H9 (cell line): ENCODE results near the gene PSAPL1. TPM values are rescaled to one million over a fixed set of nuclear protein-coding genes. Genes with fewer than 3 reads are reported as not detected.

Experiments
- DNase-seq: peaks from one replicate; pipeline ENCODE4 v3.0.0-alpha.2; 2017
- H2AFZ ChIP-seq: one replicate; pipeline ENCODE4 v1.6.1; 2013; ENCODE audit warnings: mild to moderate bottlenecking, low read length, control low read depth, moderate library complexity
- H2AK5ac ChIP-seq: 2 replicates; pipeline ENCODE4 v1.6.1; 2013; ENCODE audit warnings: low read length, control low read depth, mixed read lengths; ENCODE audit not compliant: insufficient read length
- H2BK120ac ChIP-seq: one replicate; pipeline ENCODE4 v1.6.1; 2013; ENCODE audit warnings: low read depth, mild to moderate bottlenecking, low read length, control low read depth, inconsistent platforms; ENCODE audit not compliant: poor library complexity, severe bottlenecking
- H2BK12ac ChIP-seq: 2 replicates; pipeline ENCODE4 v1.6.1; 2013; ENCODE audit warnings: low read length, control low read depth, mixed read lengths, low read depth; ENCODE audit not compliant: insufficient read length
- H2BK15ac ChIP-seq: 2 replicates; pipeline ENCODE4 v1.6.1; 2013; ENCODE audit warnings: low read depth, low read length, control low read depth
- H2BK20ac ChIP-seq: one replicate; pipeline ENCODE4 v1.6.1; 2013; ENCODE audit warnings: low read depth, mild to moderate bottlenecking, low read length, control low read depth, inconsistent platforms; ENCODE audit not compliant: poor library complexity, severe bottlenecking
- H2BK5ac ChIP-seq: 2 replicates; pipeline ENCODE4 v1.6.1; 2013; ENCODE audit warnings: low read length, control low read depth, mixed read lengths; ENCODE audit not compliant: insufficient read length
- H3K14ac ChIP-seq: 2 replicates; pipeline ENCODE4 v1.6.1; 2013; ENCODE audit warnings: low read length, control low read depth; ENCODE audit not compliant: insufficient read depth
- H3K18ac ChIP-seq: 2 replicates; pipeline ENCODE4 v1.6.1; 2013; ENCODE audit warnings: low read depth, mild to moderate bottlenecking, mixed read lengths, low read length, control low read depth; ENCODE audit not compliant: insufficient read length
- H3K23ac ChIP-seq: 2 replicates; pipeline ENCODE4 v1.6.1; 2013; ENCODE audit warnings: low read length, control low read depth, mixed read lengths, low read depth; ENCODE audit not compliant: insufficient read length
- H3K23me2 ChIP-seq: 2 replicates; pipeline ENCODE4 v1.6.1; 2013; ENCODE audit warnings: low read depth, mild to moderate bottlenecking, mixed read lengths, low read length, control low read depth; ENCODE audit not compliant: insufficient read length, poor library complexity, severe bottlenecking
- H3K27ac ChIP-seq: 2 replicates; pipeline ENCODE4 v1.5.1; 2013; ENCODE audit warnings: low read length, control low read depth, mixed read lengths, low read depth; ENCODE audit not compliant: insufficient read length
- H3K27me3 ChIP-seq: 2 replicates; pipeline ENCODE4 v1.6.1; 2013; ENCODE audit warnings: low read length, control low read depth, inconsistent platforms; ENCODE audit not compliant: insufficient read depth
- H3K4ac ChIP-seq: 2 replicates; pipeline ENCODE4 v1.6.1; 2013; ENCODE audit warnings: low read depth, mild to moderate bottlenecking, control low read depth, inconsistent platforms, low read length, moderate library complexity
- H3K4me1 ChIP-seq: 2 replicates; pipeline ENCODE4 v1.6.1; 2013; ENCODE audit warnings: low read length, control low read depth, inconsistent platforms; ENCODE audit not compliant: insufficient read depth
- H3K4me2 ChIP-seq: 2 replicates; pipeline ENCODE4 v1.6.1; 2013; ENCODE audit warnings: low read length, control low read depth, mixed read lengths; ENCODE audit not compliant: insufficient read length, insufficient read depth
- H3K56ac ChIP-seq: 2 replicates; pipeline ENCODE4 v1.6.1; 2013; ENCODE audit warnings: low read depth, mild to moderate bottlenecking, mixed read lengths, low read length, control low read depth; ENCODE audit not compliant: insufficient read length
- H3K79me1 ChIP-seq: 2 replicates; pipeline ENCODE4 v1.6.1; 2013; ENCODE audit warnings: low read depth, mild to moderate bottlenecking, moderate library complexity, low read length, control low read depth, inconsistent platforms; ENCODE audit not compliant: insufficient read depth, poor library complexity, severe bottlenecking
- H3K79me2 ChIP-seq: 2 replicates; pipeline ENCODE4 v1.6.1; 2013; ENCODE audit warnings: low read length, control low read depth, inconsistent platforms; ENCODE audit not compliant: insufficient read depth
- H3K9ac ChIP-seq: 2 replicates; pipeline ENCODE4 v1.6.1; 2013; ENCODE audit warnings: low read length, control low read depth, mixed read lengths; ENCODE audit not compliant: insufficient read length; ENCODE audit errors: extremely low read depth
- H3K9me3 ChIP-seq: one replicate; pipeline ENCODE4 v1.6.1; 2013; ENCODE audit warnings: low read depth, low read length, inconsistent platforms; ENCODE audit not compliant: control insufficient read depth
- H3T11ph ChIP-seq: one replicate; pipeline ENCODE4 v1.6.1; 2013; ENCODE audit warnings: mild to moderate bottlenecking, low read length, control low read depth, inconsistent platforms
- H4K20me1 ChIP-seq: one replicate; pipeline ENCODE4 v1.6.1; 2013; ENCODE audit not compliant: control insufficient read depth, insufficient read length, insufficient read depth
- H4K5ac ChIP-seq: 2 replicates; pipeline ENCODE4 v1.6.1; 2013; ENCODE audit warnings: low read depth, mild to moderate bottlenecking, mixed read lengths, low read length, control low read depth; ENCODE audit not compliant: insufficient read length
- H4K8ac ChIP-seq: replicated peaks from 2 replicates; pipeline ENCODE4 v1.6.1; 2013; ENCODE audit warnings: low read length, control low read depth, mixed read lengths, low read depth; ENCODE audit not compliant: insufficient read length
- H4K91ac ChIP-seq: 2 replicates; pipeline ENCODE4 v1.6.1; 2013; ENCODE audit warnings: low read depth, mild to moderate bottlenecking, moderate library complexity, mixed read lengths, low read length, control low read depth; ENCODE audit not compliant: insufficient read length
- H3K27ac Mint-ChIP-seq, 3 experiments: 2 replicates in 2 of 3; 3 replicates in 1 of 3; pipeline ENCODE4 v1.8.0; 2020 to 2021; ENCODE audit warnings: mixed read lengths in 3 of 3, mild to moderate bottlenecking in 1 of 3, moderate library complexity in 1 of 3
- H3K27me3 Mint-ChIP-seq: 2 replicates; pipeline ENCODE4 v1.8.0; 2021; ENCODE audit warnings: low read depth, mild to moderate bottlenecking, moderate library complexity, mixed read lengths
- H3K36me3 Mint-ChIP-seq, 3 experiments: 2 replicates in 2 of 3; 3 replicates in 1 of 3; pipeline ENCODE4 v1.8.0; 2020 to 2021; ENCODE audit warnings: low read depth in 3 of 3, mixed read lengths in 3 of 3; ENCODE audit not compliant: insufficient read depth in 1 of 3
- H3K4me1 Mint-ChIP-seq, 2 experiments: 2 replicates each; pipeline ENCODE4 v1.8.0; 2020; ENCODE audit warnings: mixed read lengths in 2 of 2
- H3K4me3 Mint-ChIP-seq, 2 experiments: 2 replicates in 1 of 2; 3 replicates in 1 of 2; pipeline ENCODE4 v1.8.0; 2020 to 2021; ENCODE audit warnings: mild to moderate bottlenecking in 2 of 2, mixed read lengths in 2 of 2, moderate library complexity in 1 of 2
- H3K9me3 Mint-ChIP-seq, 2 experiments: 2 replicates in 1 of 2; 3 replicates in 1 of 2; pipeline ENCODE4 v1.8.0; 2020; ENCODE audit warnings: mild to moderate bottlenecking in 2 of 2, mixed read lengths in 2 of 2, moderate library complexity in 1 of 2
- WGBS: extraction: QIAGEN DNeasy Blood & Tissue Kit; methylation state at CpG from one replicate; pipeline ENCODE4 v1.1.7; 2013; ENCODE audit warnings: missing lambda C conversion rate, low lambda C conversion rate, mixed read lengths; ENCODE audit not compliant: insufficient read length; ENCODE audit errors: extremely low coverage; 5-methylcytosine and 5-hydroxymethylcytosine counted together
- total RNA-seq: library from RNA; stranded (reverse); gene quantifications from 2 replicates; pipeline ENCODE4 v1.2.1, GENCODE V29; 2021
- TF ChIP-seq, protein P1 (sequence below): fragments of 200-600 bp; sonication (generic); conservative IDR thresholded peaks from 3 replicates; pipeline ENCODE4 v1.8.0; 2021; ENCODE audit warnings: antibody characterized with exemption, mild to moderate bottlenecking

PSAPL1 gene
- total RNA-seq, 1 experiment from 2014 or later = 0.04 TPM

DNA sequence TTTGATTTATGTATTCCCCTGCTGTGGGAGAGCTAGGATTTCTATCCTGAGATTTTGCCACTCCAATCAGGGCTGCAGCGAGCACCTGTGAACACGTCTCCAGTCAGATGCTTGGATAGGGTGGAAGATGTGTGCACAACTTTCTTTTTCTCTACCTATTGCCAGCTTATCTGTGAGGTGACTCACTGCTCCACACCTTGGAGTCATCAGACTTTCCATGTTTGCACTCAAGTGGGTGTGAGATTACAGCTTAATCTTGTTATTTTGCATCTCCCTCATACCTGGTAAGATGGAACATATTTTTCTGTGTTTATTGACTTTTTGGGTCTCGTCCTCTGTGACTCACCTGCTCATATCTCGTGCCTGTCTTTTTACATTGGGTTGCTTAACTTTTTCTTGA lies 32.2 kb downstream of the PSAPL1 start:
- no peak overlapping the region for H3K27ac ChIP-seq
- H3K4me2 ChIP-seq = no peak overlapping the region
- no peak overlapping the region for H3K9ac ChIP-seq
- H2BK5ac ChIP-seq = no peak overlapping the region
- H3K4me3 Mint-ChIP-seq = no peak overlapping the region
- H4K91ac ChIP-seq = no peak overlapping the region
- no peak overlapping the region for H2AFZ ChIP-seq
- H3K79me2 ChIP-seq = no peaks in the 10 kb centered on the region
- H4K8ac ChIP-seq = no peak overlapping the region
- H3K9me3 ChIP-seq = no peaks in the 10 kb centered on the region
- H4K5ac ChIP-seq = no peak overlapping the region
- no CpG with 5 or more reads among the region's 4 CpGs for WGBS
- H3K36me3 Mint-ChIP-seq = no peaks in the 10 kb centered on the region
- H3K27me3 Mint-ChIP-seq = peaks cover 70% of the 10 kb centered on the region
- H2BK120ac ChIP-seq = no peak overlapping the region
- H3K27me3 ChIP-seq = no peaks in the 10 kb centered on the region; the same call in 1 of the 2 replicates
- TF ChIP-seq, protein P1, sequence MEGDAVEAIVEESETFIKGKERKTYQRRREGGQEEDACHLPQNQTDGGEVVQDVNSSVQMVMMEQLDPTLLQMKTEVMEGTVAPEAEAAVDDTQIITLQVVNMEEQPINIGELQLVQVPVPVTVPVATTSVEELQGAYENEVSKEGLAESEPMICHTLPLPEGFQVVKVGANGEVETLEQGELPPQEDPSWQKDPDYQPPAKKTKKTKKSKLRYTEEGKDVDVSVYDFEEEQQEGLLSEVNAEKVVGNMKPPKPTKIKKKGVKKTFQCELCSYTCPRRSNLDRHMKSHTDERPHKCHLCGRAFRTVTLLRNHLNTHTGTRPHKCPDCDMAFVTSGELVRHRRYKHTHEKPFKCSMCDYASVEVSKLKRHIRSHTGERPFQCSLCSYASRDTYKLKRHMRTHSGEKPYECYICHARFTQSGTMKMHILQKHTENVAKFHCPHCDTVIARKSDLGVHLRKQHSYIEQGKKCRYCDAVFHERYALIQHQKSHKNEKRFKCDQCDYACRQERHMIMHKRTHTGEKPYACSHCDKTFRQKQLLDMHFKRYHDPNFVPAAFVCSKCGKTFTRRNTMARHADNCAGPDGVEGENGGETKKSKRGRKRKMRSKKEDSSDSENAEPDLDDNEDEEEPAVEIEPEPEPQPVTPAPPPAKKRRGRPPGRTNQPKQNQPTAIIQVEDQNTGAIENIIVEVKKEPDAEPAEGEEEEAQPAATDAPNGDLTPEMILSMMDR = no peak
- no peaks in the 10 kb centered on the region for H3K23me2 ChIP-seq
- no peak overlapping the region for H3K18ac ChIP-seq
- no peak overlapping the region for H3K4ac ChIP-seq
- H2AK5ac ChIP-seq = no peak overlapping the region
- H2BK12ac ChIP-seq = no peak overlapping the region
- no peaks in the 10 kb centered on the region for H4K20me1 ChIP-seq
- H3K27ac Mint-ChIP-seq = no peak overlapping the region
- no peak overlapping the region for H2BK15ac ChIP-seq
- no peak overlapping the region for H3K56ac ChIP-seq
- no peak overlapping the region for H3T11ph ChIP-seq
- peaks cover 0 to 2% of the 10 kb centered on the region in 2 experiments; a peak in 2 of 5 replicates for H3K9me3 Mint-ChIP-seq
- peaks cover 2 to 4% of the 10 kb centered on the region in 2 experiments; a peak in 2 of 4 replicates for H3K4me1 Mint-ChIP-seq
- no peaks in the 10 kb centered on the region for H3K79me1 ChIP-seq
- no peak overlapping the region for H3K23ac ChIP-seq
- no peaks in the 10 kb centered on the region for H3K4me1 ChIP-seq
- no peak for DNase-seq
- H3K14ac ChIP-seq = no peak overlapping the region
- H2BK20ac ChIP-seq = no peak overlapping the region
